Osteocyte (in vitro differentiated cells): ENCODE measurements around the gene PIPOX. TPM values are rescaled to one million over a fixed set of nuclear protein-coding genes. Genes with fewer than 3 reads are reported as not detected.

ENCODE experiments used
- DNase-seq: peaks from one replicate; pipeline ENCODE4 v3.0.0; 2021; ENCODE audit warnings: mixed read lengths; ENCODE audit not compliant: unreplicated experiment; ENCODE audit errors: extremely low spot score
- H3K27ac Mint-ChIP-seq: one replicate; pipeline ENCODE4 v1.8.0; 2021; ENCODE audit warnings: mild to moderate bottlenecking, mixed read lengths; ENCODE audit not compliant: unreplicated experiment
- H3K27me3 Mint-ChIP-seq: one replicate; pipeline ENCODE4 v1.8.0; 2021; ENCODE audit warnings: mixed read lengths; ENCODE audit not compliant: unreplicated experiment
- H3K36me3 Mint-ChIP-seq: one replicate; pipeline ENCODE4 v1.8.0; 2021; ENCODE audit warnings: mixed read lengths; ENCODE audit not compliant: unreplicated experiment
- H3K4me1 Mint-ChIP-seq: one replicate; pipeline ENCODE4 v1.8.0; 2021; ENCODE audit warnings: mixed read lengths; ENCODE audit not compliant: unreplicated experiment
- H3K4me3 Mint-ChIP-seq: one replicate; pipeline ENCODE4 v1.8.0; 2021; ENCODE audit warnings: mild to moderate bottlenecking, moderate library complexity, mixed read lengths; ENCODE audit not compliant: unreplicated experiment
- H3K9me3 Mint-ChIP-seq: one replicate; pipeline ENCODE4 v1.8.0; 2021; ENCODE audit warnings: mixed read lengths; ENCODE audit not compliant: unreplicated experiment
- CTCF ChIP-seq: fragments of 200-600 bp; sonication (generic); IDR thresholded peaks from 2 replicates; pipeline ENCODE4 v1.5.0; 2021; ENCODE audit warnings: antibody characterized with exemption, mild to moderate bottlenecking, moderate library complexity
- total RNA-seq: library from RNA; stranded (reverse); gene quantifications from 2 replicates; pipeline ENCODE4 v1.2.1, GENCODE V29; 2021

PIPOX gene
- total RNA-seq, 1 donor from 2014 or later = 1.6 TPM

- Mint-ChIP-seq H3K9me3 (no peaks in the 10 kb centered on the region), H3K27ac (peak overlapping the region; percentile 92), H3K4me3 (peak overlapping the region; percentile 53), H3K27me3 (peaks cover 7% of the 10 kb centered on the region), H3K36me3 (no peaks in the 10 kb centered on the region), H3K4me1 (peaks cover 39% of the 10 kb centered on the region)
- no peak for DNase-seq
- TF ChIP-seq CTCF = no peak
Measured at GRCh38 chr17:29042026-29042678, 789 bp upstream of the PIPOX start.

- no peaks in the 10 kb centered on the region for H3K9me3 Mint-ChIP-seq
- no peak overlapping the region for H3K27ac Mint-ChIP-seq
- H3K36me3 Mint-ChIP-seq = no peaks in the 10 kb centered on the region
- TF ChIP-seq CTCF = no peak
- peaks cover 46% of the 10 kb centered on the region for H3K4me1 Mint-ChIP-seq
- DNase-seq = no peak
- peaks cover 7% of the 10 kb centered on the region for H3K27me3 Mint-ChIP-seq
- no peak overlapping the region for H3K4me3 Mint-ChIP-seq
Measured at GRCh38 chr17:29043539-29044145, 701 bp downstream of the PIPOX start.

- no peak overlapping the region for H3K27ac Mint-ChIP-seq
- no peak for DNase-seq
- TF ChIP-seq CTCF = no peak
- no peaks in the 10 kb centered on the region for H3K9me3 Mint-ChIP-seq
- peaks cover 7% of the 10 kb centered on the region for H3K27me3 Mint-ChIP-seq
- no peak overlapping the region for H3K4me3 Mint-ChIP-seq
- H3K4me1 Mint-ChIP-seq = peaks cover 59% of the 10 kb centered on the region
- no peaks in the 10 kb centered on the region for H3K36me3 Mint-ChIP-seq
Measured at GRCh38 chr17:29045026-29045425, 2.1 kb downstream of the PIPOX start.

- peaks cover 7% of the 10 kb centered on the region for H3K27me3 Mint-ChIP-seq
Measured at GRCh38 chr17:29045734-29046472, 3.0 kb downstream of the PIPOX start.

More at GRCh38 chr17:29045734-29046472, 3.0 kb downstream of the PIPOX start:
- no peaks in the 10 kb centered on the region for H3K36me3 Mint-ChIP-seq
- no peak overlapping the region for H3K4me3 Mint-ChIP-seq
- DNase-seq = no peak
- H3K4me1 Mint-ChIP-seq = peaks cover 51% of the 10 kb centered on the region
- TF ChIP-seq CTCF = no peak
- no peak overlapping the region for H3K27ac Mint-ChIP-seq
- no peaks in the 10 kb centered on the region for H3K9me3 Mint-ChIP-seq
